Coronary artery (tissue), 2 donors: ENCODE data around the gene ADCY7.

Experiments
- DNase-seq: peaks from one replicate; pipeline ENCODE4 v3.0.0-alpha.2; 2017; ENCODE audit warnings: low spot score
- H3K27ac ChIP-seq, 2 donors: fragments of 200-600 bp; sonication (generic); one replicate each; pipeline ENCODE4 v1.5.1; 2016 to 2019
- H3K4me3 ChIP-seq: fragments of 200-600 bp; sonication (generic); 2 replicates; pipeline ENCODE4 v1.5.1; 2016; ENCODE audit warnings: mild to moderate bottlenecking, moderate library complexity
- CTCF ChIP-seq: fragments of 200-600 bp; sonication (generic); IDR thresholded peaks from one replicate; pipeline ENCODE4 v1.5.1; 2019; ENCODE audit warnings: antibody characterized with exemption

ADCY7 gene

GRCh38 chr16:50310308-50311133 lies 44.2 kb downstream of the ADCY7 start:
- peak overlapping the region in 1 of 2 donors; percentile 11 for H3K27ac ChIP-seq
- peak; percentile 72 for DNase-seq
- TF ChIP-seq CTCF, result no peak
- H3K4me3 ChIP-seq, result no peak overlapping the region

GRCh38 chr16:50311134-50311528 lies 44.8 kb downstream of the ADCY7 start:
- no peak overlapping the region for H3K27ac ChIP-seq
- DNase-seq, result no peak
- no peak overlapping the region for H3K4me3 ChIP-seq
- no peak for TF ChIP-seq CTCF

GRCh38 chr16:50311891-50312501 lies 45.6 kb downstream of the ADCY7 start:
- peak; percentile 69 for DNase-seq
- no peak for TF ChIP-seq CTCF
- H3K27ac ChIP-seq, result peak overlapping the region in 1 of 2 donors; percentile 75
- no peak overlapping the region for H3K4me3 ChIP-seq

- no peak for TF ChIP-seq CTCF
- DNase-seq, result peak; percentile 79
- H3K4me3 ChIP-seq, result peak overlapping the region; percentile 45
- peak overlapping the region in 1 of 2 donors; percentile 75 for H3K27ac ChIP-seq
These were observed 47.5 kb downstream of the ADCY7 start for GRCh38 chr16:50313596-50314478.

GRCh38 chr16:50314665-50315064 lies 48.3 kb downstream of the ADCY7 start:
- no peak for TF ChIP-seq CTCF
- Histone ChIP-seq H3K4me3 (no peak overlapping the region), H3K27ac (peak overlapping the region in 1 of 2 donors; percentile 34)
- DNase-seq, result no peak

- DNase-seq, result peak; percentile 70
- no peak overlapping the region for H3K4me3 ChIP-seq
- no peak for TF ChIP-seq CTCF
- peak overlapping the region in 1 of 2 donors; percentile 34 for H3K27ac ChIP-seq
These were observed 49.1 kb downstream of the ADCY7 start for GRCh38 chr16:50315346-50315997.
